Measurements from ENCODE around the gene ERICH3.

Gene ERICH3

GRCh38 chr1:74618974-74619373, 54.6 kb downstream of the ERICH3 start:
- no peaks in the 10 kb centered on the region for H3K4me1 ChIP-seq (ENCODE audit: control insufficient read depth, low read depth, low read length)
- H3K9ac ChIP-seq (ENCODE audit: low read length): no peak overlapping the region
- no peak overlapping the region for H3K4me3 ChIP-seq (ENCODE audit: low read length)
- H3K9me3 ChIP-seq (ENCODE audit: control insufficient read depth, low read depth, low read length): no peaks in the 10 kb centered on the region
- no peaks in the 10 kb centered on the region for H3K36me3 ChIP-seq (ENCODE audit: control insufficient read depth, low read depth, low read length)
- H3K27ac ChIP-seq (ENCODE audit: low read length): no peak overlapping the region
- H3K27me3 ChIP-seq (ENCODE audit: control insufficient read depth, insufficient read depth, low read length): no peaks in the 10 kb centered on the region

DNA sequence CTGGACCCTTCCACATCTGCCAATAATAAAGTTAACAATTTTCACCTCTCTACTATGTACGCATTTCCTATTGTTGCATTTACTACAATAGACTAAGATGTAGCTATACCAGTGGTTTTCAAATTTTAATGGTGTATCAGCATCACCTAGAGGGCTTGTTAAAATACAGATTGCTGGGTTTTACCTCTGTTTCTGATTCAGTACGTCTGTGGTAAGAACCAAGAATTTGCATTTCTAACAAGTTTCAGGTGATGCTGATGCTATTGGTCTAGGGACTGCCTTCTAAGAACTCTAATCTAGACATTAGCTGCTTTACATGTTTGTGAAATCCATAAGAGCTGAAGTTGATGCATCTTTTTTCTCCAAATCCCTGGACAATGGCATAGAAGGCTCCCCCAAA, 59.7 kb downstream of the ERICH3 start:
- Histone ChIP-seq H3K9ac (ENCODE audit: low read length) (no peak overlapping the region), H3K4me1 (ENCODE audit: control insufficient read depth, low read depth, low read length) (no peaks in the 10 kb centered on the region), H3K36me3 (ENCODE audit: control insufficient read depth, low read depth, low read length) (no peaks in the 10 kb centered on the region), H3K9me3 (ENCODE audit: control insufficient read depth, low read depth, low read length) (no peaks in the 10 kb centered on the region), H3K27ac (ENCODE audit: low read length) (no peak overlapping the region), H3K4me3 (ENCODE audit: low read length) (no peak overlapping the region), H3K27me3 (ENCODE audit: control insufficient read depth, insufficient read depth, low read length) (no peaks in the 10 kb centered on the region)

DNA sequence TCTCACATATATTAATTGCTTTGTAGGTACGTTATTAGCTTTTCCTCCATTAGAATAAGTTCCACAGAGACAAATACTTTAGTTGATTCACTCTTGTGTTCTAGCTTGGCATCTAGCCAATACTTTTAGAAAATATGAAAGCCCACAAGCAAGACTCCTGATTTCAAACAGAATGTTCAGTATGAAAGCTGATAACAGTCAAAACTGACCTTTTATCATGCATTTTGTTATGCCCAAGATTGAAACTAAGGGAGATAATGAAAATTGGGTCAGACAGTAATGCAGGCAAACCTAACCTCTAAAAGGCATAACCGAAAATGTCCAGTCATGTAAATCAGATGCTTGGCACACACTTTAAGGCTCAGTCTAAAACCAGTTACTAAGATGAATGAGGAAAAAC, 61.7 kb downstream of the ERICH3 start:
- no peaks in the 10 kb centered on the region for H3K27me3 ChIP-seq (ENCODE audit: control insufficient read depth, insufficient read depth, low read length)
- no peaks in the 10 kb centered on the region for H3K36me3 ChIP-seq (ENCODE audit: control insufficient read depth, low read depth, low read length)
- no peaks in the 10 kb centered on the region for H3K9me3 ChIP-seq (ENCODE audit: control insufficient read depth, low read depth, low read length)
- H3K4me3 ChIP-seq (ENCODE audit: low read length): no peak overlapping the region
- H3K27ac ChIP-seq (ENCODE audit: low read length): no peak overlapping the region
- H3K4me1 ChIP-seq (ENCODE audit: control insufficient read depth, low read depth, low read length): no peaks in the 10 kb centered on the region
- no peak overlapping the region for H3K9ac ChIP-seq (ENCODE audit: low read length)

DNA sequence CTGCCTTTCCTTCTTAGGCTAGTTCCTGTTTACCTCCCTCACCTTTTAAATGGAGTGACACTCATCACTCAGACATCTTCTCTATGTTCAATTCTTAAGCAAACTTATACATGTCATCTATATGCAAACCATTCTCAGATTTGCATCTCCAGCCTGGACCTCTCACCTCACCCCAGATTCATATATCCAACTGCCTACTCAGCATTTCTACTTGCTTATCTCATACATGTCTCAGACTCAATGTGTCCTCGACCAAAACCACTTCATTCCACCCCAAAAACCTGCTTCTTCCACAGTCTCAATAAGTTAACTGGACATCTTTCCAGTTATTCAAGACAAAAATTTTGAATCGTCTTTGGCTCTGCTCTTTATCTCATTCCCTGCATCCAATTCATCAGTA, 62.6 kb downstream of the ERICH3 start:
- H3K36me3 ChIP-seq (ENCODE audit: control insufficient read depth, low read depth, low read length): no peaks in the 10 kb centered on the region
- H3K4me1 ChIP-seq (ENCODE audit: control insufficient read depth, low read depth, low read length): no peaks in the 10 kb centered on the region
- no peaks in the 10 kb centered on the region for H3K9me3 ChIP-seq (ENCODE audit: control insufficient read depth, low read depth, low read length)
- no peak overlapping the region for H3K9ac ChIP-seq (ENCODE audit: low read length)
- no peak overlapping the region for H3K4me3 ChIP-seq (ENCODE audit: low read length)
- no peaks in the 10 kb centered on the region for H3K27me3 ChIP-seq (ENCODE audit: control insufficient read depth, insufficient read depth, low read length)
- no peak overlapping the region for H3K27ac ChIP-seq (ENCODE audit: low read length)

GRCh38 chr1:74609810-74610371, 63.7 kb downstream of the ERICH3 start:
- Histone ChIP-seq H3K36me3 (ENCODE audit: control insufficient read depth, low read depth, low read length) (no peaks in the 10 kb centered on the region), H3K4me3 (ENCODE audit: low read length) (no peak overlapping the region), H3K27ac (ENCODE audit: low read length) (no peak overlapping the region), H3K27me3 (ENCODE audit: control insufficient read depth, insufficient read depth, low read length) (no peaks in the 10 kb centered on the region), H3K9me3 (ENCODE audit: control insufficient read depth, low read depth, low read length) (no peaks in the 10 kb centered on the region), H3K4me1 (ENCODE audit: control insufficient read depth, low read depth, low read length) (no peaks in the 10 kb centered on the region), H3K9ac (ENCODE audit: low read length) (no peak overlapping the region)

DNA sequence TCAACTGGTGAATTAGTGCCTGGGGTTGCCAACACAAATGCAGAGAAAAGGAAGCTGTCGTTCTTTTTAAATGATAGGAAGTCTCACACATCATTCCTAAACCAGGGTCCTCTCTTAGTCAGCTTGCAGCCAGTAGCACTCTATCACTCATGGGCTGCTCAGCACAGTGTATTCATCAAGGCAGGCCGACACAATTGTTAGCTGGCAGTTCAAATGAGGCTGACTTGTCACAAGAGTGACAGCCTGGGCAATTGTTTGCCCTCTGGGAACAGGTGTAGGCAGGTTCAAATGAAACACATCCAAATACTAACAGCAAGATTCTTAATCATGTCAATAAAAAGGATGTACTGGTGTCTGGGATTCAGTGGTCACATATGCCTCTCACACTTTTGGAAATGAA, 76.9 kb downstream of the ERICH3 start:
- Histone ChIP-seq H3K9me3 (ENCODE audit: control insufficient read depth, low read depth, low read length) (no peaks in the 10 kb centered on the region), H3K9ac (ENCODE audit: low read length) (no peak overlapping the region), H3K4me1 (ENCODE audit: control insufficient read depth, low read depth, low read length) (no peaks in the 10 kb centered on the region), H3K36me3 (ENCODE audit: control insufficient read depth, low read depth, low read length) (no peaks in the 10 kb centered on the region), H3K4me3 (ENCODE audit: low read length) (no peak overlapping the region), H3K27me3 (ENCODE audit: control insufficient read depth, insufficient read depth, low read length) (no peaks in the 10 kb centered on the region), H3K27ac (ENCODE audit: low read length) (no peak overlapping the region)

DNA sequence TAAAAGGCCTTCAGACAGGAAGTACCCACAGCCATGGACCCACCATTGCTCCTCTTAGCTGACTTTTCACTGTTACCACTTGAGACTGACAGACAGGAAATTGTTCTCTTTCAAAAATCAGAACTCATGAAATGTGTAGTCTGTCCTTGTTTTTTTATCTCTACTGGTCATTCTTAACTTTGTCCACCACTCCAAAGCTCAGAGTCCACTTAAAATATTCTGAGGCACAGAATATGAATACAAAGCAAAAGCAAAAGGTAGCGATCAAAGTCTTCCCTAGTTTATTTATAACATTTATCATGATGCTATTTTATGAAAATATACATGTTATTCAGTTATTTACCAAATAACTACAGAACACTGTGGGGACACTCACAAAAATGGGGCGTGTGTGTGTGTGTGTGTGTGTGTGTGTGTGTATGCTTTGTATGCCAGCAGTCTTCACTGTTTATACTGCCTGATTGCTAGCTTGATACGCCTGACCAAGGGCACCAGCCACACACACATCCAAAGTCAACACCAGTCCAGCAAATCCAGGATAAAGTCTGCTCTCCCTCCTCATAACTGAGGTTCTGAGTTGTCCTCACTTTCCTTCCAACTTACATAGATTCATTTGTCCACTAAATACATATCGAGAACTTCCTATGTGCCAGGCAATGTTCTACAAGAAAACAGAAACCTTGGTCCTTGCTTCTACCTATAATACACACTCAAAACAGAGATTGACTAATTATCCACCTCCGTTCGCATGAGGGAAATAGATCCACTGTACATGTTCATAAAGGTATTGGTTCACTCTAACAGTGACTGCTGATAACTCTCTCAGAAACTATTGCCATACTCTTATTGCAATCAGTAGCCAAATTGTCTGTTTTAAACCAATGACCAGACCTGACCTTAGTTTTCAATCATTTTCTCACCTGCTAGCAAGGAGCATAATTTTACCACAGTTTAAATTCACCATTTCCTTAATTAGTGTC, 79.4 kb downstream of the ERICH3 start:
- no peaks in the 10 kb centered on the region for H3K27me3 ChIP-seq (ENCODE audit: control insufficient read depth, insufficient read depth, low read length)
- no peaks in the 10 kb centered on the region for H3K36me3 ChIP-seq (ENCODE audit: control insufficient read depth, low read depth, low read length)
- no peaks in the 10 kb centered on the region for H3K4me1 ChIP-seq (ENCODE audit: control insufficient read depth, low read depth, low read length)
- H3K27ac ChIP-seq (ENCODE audit: low read length): no peak overlapping the region
- H3K9me3 ChIP-seq (ENCODE audit: control insufficient read depth, low read depth, low read length): no peaks in the 10 kb centered on the region
- no peak overlapping the region for H3K9ac ChIP-seq (ENCODE audit: low read length)
- H3K4me3 ChIP-seq (ENCODE audit: low read length): no peak overlapping the region

- Histone ChIP-seq H3K9me3 (ENCODE audit: control insufficient read depth, low read depth, low read length) (no peaks in the 10 kb centered on the region), H3K36me3 (ENCODE audit: control insufficient read depth, low read depth, low read length) (no peaks in the 10 kb centered on the region), H3K27ac (ENCODE audit: low read length) (no peak overlapping the region), H3K4me1 (ENCODE audit: control insufficient read depth, low read depth, low read length) (no peaks in the 10 kb centered on the region), H3K27me3 (ENCODE audit: control insufficient read depth, insufficient read depth, low read length) (no peaks in the 10 kb centered on the region), H3K9ac (ENCODE audit: low read length) (no peak overlapping the region), H3K4me3 (ENCODE audit: low read length) (no peak overlapping the region)
Measured at GRCh38 chr1:74592580-74593355, 80.8 kb downstream of the ERICH3 start.

- H3K27ac ChIP-seq (ENCODE audit: low read length): no peak overlapping the region
- H3K9ac ChIP-seq (ENCODE audit: low read length): no peak overlapping the region
- no peaks in the 10 kb centered on the region for H3K4me1 ChIP-seq (ENCODE audit: control insufficient read depth, low read depth, low read length)
- no peak overlapping the region for H3K4me3 ChIP-seq (ENCODE audit: low read length)
- H3K9me3 ChIP-seq (ENCODE audit: control insufficient read depth, low read depth, low read length): no peaks in the 10 kb centered on the region
- no peaks in the 10 kb centered on the region for H3K27me3 ChIP-seq (ENCODE audit: control insufficient read depth, insufficient read depth, low read length)
- H3K36me3 ChIP-seq (ENCODE audit: control insufficient read depth, low read depth, low read length): no peaks in the 10 kb centered on the region
Measured at GRCh38 chr1:74591949-74592348, 81.6 kb downstream of the ERICH3 start.

DNA sequence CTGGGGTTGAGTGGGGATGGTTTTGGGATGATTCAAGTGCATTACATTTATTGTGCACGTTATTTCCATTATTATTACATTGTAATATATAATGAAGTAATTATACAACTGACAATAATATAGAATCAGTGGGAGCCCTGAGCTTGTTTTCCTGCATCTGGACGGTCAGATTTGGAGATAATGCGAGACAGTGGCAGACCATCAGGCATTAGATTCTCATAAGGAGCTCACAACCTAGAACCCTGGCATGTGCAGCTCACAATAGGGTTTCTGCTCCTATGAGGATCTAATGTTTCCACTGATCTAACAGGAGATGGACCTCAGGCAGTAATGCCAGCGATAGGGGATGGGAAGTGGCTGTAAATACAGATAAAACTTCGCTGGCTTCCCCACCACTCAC, 83.3 kb downstream of the ERICH3 start:
- no peaks in the 10 kb centered on the region for H3K36me3 ChIP-seq (ENCODE audit: control insufficient read depth, low read depth, low read length)
- H3K9ac ChIP-seq (ENCODE audit: low read length): no peak overlapping the region
- no peak overlapping the region for H3K4me3 ChIP-seq (ENCODE audit: low read length)
- H3K27ac ChIP-seq (ENCODE audit: low read length): no peak overlapping the region
- no peaks in the 10 kb centered on the region for H3K27me3 ChIP-seq (ENCODE audit: control insufficient read depth, insufficient read depth, low read length)
- no peaks in the 10 kb centered on the region for H3K4me1 ChIP-seq (ENCODE audit: control insufficient read depth, low read depth, low read length)
- H3K9me3 ChIP-seq (ENCODE audit: control insufficient read depth, low read depth, low read length): no peaks in the 10 kb centered on the region

DNA sequence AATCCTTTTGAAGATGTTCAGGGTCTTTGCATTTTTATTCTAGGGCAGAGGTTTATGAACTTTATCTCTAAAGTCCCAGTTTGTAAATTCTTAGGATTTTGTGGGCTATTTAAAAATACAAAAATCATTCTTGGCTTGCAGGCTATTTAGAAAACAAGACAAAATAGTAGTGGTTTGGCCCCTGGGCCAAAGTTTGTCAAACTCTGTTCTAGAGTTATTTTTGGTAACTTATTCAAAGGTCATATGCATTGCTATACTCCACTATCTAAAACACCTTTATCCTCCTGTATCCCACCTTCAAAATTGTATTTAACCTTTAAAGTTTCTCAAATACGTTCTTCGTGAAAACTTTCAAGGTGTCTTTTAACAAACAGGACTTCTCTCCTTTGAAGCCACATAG, 85.7 kb downstream of the ERICH3 start:
- no peaks in the 10 kb centered on the region for H3K9me3 ChIP-seq (ENCODE audit: control insufficient read depth, low read depth, low read length)
- H3K27ac ChIP-seq (ENCODE audit: low read length): no peak overlapping the region
- no peak overlapping the region for H3K9ac ChIP-seq (ENCODE audit: low read length)
- no peak overlapping the region for H3K4me3 ChIP-seq (ENCODE audit: low read length)
- no peaks in the 10 kb centered on the region for H3K27me3 ChIP-seq (ENCODE audit: control insufficient read depth, insufficient read depth, low read length)
- H3K4me1 ChIP-seq (ENCODE audit: control insufficient read depth, low read depth, low read length): no peaks in the 10 kb centered on the region
- H3K36me3 ChIP-seq (ENCODE audit: control insufficient read depth, low read depth, low read length): no peaks in the 10 kb centered on the region
